Kidney (tissue), 14 donors: Measurements from ENCODE around the gene NRAP. TPM values are rescaled to one million over a fixed set of nuclear protein-coding genes. Genes with fewer than 3 reads are reported as not detected.

Experiments used
- DNase-seq, 5 donors: peaks; one replicate each; pipeline ENCODE4 v3.0.0-alpha.2; 2013 to 2020
- FAIRE-seq: peaks from 2 replicates; lab custom pipeline; 2012; peaks lifted over from hg19 to GRCh38; lab: Jason Lieb, UNC
- H3K27ac ChIP-seq, 2 donors: one replicate each; pipeline ENCODE4 v1.7.0; 2013; ENCODE audit warnings: low read depth in 2 of 2, low read length in 2 of 2, inconsistent platforms in 1 of 2
- H3K27me3 ChIP-seq: one replicate; pipeline ENCODE4 v1.7.1; 2013; ENCODE audit warnings: low read length, inconsistent platforms; ENCODE audit not compliant: control insufficient read depth, insufficient read depth
- H3K36me3 ChIP-seq, 3 donors: one replicate each; pipeline versions ENCODE4 v1.7.0 to v1.7.1; 2013; ENCODE audit warnings: low read length in 3 of 3, control low read depth in 1 of 3, inconsistent platforms in 1 of 3; ENCODE audit not compliant: insufficient read depth in 3 of 3, control insufficient read depth in 2 of 3
- H3K4me1 ChIP-seq, 3 donors: one replicate each; pipeline versions ENCODE4 v1.7.0 to v1.7.1; 2013; ENCODE audit warnings: low read length in 3 of 3, inconsistent platforms in 1 of 3, low read depth in 1 of 3; ENCODE audit not compliant: control insufficient read depth in 2 of 3, insufficient read depth in 2 of 3
- H3K4me3 ChIP-seq, 3 donors: one replicate each; pipeline versions ENCODE4 v1.7.0 to v1.8.1; 2013; ENCODE audit warnings: low read length in 3 of 3, control low read depth in 1 of 3, inconsistent platforms in 1 of 3
- H3K9ac ChIP-seq, 3 donors: one replicate each; pipeline versions ENCODE4 v1.7.0 to v1.7.1; 2013; ENCODE audit warnings: low read length in 3 of 3, control low read depth in 1 of 3, inconsistent platforms in 1 of 3
- H3K9me3 ChIP-seq, 3 donors: one replicate each; pipeline versions ENCODE4 v1.7.0 to v1.7.1; 2013; ENCODE audit warnings: low read length in 3 of 3, control low read depth in 1 of 3, inconsistent platforms in 1 of 3; ENCODE audit not compliant: control insufficient read depth in 2 of 3, insufficient read depth in 1 of 3
- intact Hi-C: fragments of 100-400 bp; cut with DNase I; formaldehyde crosslinking; loops from one replicate; pipeline ENCODE4 v1.11.1; 2022
- polyA plus RNA-seq: library from polyadenylated mRNA; stranded (reverse); fragments of 350-450 nt; fragmentation: Illumina TruSeq; extraction: RNeasy Lipid Tissue Mini Kit (QIAGEN cat#74804); gene quantifications from one replicate; pipeline ENCODE4 v1.2.3, GENCODE V29; 2014; ENCODE audit warnings: low read depth, low replicate concordance; ENCODE audit not compliant: insufficient read depth
- total RNA-seq: library from RNA; stranded (reverse); fragmentation: NEBNext Ultra II Directional; extraction: Animal tissue kit (Norgen Biotek cat#: 25700); gene quantifications from one replicate; pipeline ENCODE4 v1.2.1, GENCODE V29; 2021
- TF ChIP-seq, protein P1 (sequence below): IDR thresholded peaks from 3 replicates; pipeline ENCODE4 v1.5.1; 2012; ENCODE audit warnings: mild to moderate bottlenecking, moderate library complexity, borderline replicate concordance; ENCODE audit not compliant: insufficient read depth; ENCODE audit errors: extremely low read depth
- donor health status: control.
- donor health status: control.
- donor health status: control.
- donor health status: control.
- donor health status: control.
- donor health status: DM: yes; HTN: yes; CAD: no.
- donor health status: Normal renal cell carcinoma (clear cell type).

Gene NRAP
- total and polyA plus RNA-seq, 2 donors from 2014 or later = not detected

DNA sequence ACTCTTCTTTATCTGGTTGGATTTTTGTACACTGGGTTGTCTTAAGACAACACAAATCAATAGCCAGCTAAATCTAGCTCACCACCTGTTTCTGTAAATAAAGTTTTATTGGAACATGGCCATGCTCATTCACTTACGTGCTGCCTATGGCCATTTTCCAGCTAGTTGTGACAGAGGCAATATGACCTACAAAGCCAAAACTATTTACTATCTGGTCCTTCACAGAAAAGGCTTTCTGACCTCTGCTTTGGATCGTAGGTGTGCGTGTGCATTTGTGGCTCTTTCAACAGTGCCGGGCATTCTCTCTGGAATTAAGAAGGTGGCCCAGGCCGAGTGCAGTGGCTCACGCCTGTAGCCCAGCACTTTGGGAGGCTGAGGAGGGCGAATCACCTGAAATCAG is 45.5 kb downstream of the NRAP start:
- FAIRE-seq = no peak
- intact Hi-C loops = no loop called here
- H3K27me3 ChIP-seq = no peaks in the 10 kb centered on the region
- no peak overlapping the region for H3K9ac ChIP-seq
- no peaks in the 10 kb centered on the region for H3K36me3 ChIP-seq
- DNase-seq = no peak
- no peaks in the 10 kb centered on the region for H3K9me3 ChIP-seq
- no peaks in the 10 kb centered on the region for H3K4me1 ChIP-seq
- H3K4me3 ChIP-seq = no peak overlapping the region
- H3K27ac ChIP-seq = no peak overlapping the region
- TF ChIP-seq, protein P1, sequence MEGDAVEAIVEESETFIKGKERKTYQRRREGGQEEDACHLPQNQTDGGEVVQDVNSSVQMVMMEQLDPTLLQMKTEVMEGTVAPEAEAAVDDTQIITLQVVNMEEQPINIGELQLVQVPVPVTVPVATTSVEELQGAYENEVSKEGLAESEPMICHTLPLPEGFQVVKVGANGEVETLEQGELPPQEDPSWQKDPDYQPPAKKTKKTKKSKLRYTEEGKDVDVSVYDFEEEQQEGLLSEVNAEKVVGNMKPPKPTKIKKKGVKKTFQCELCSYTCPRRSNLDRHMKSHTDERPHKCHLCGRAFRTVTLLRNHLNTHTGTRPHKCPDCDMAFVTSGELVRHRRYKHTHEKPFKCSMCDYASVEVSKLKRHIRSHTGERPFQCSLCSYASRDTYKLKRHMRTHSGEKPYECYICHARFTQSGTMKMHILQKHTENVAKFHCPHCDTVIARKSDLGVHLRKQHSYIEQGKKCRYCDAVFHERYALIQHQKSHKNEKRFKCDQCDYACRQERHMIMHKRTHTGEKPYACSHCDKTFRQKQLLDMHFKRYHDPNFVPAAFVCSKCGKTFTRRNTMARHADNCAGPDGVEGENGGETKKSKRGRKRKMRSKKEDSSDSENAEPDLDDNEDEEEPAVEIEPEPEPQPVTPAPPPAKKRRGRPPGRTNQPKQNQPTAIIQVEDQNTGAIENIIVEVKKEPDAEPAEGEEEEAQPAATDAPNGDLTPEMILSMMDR = no peak

DNA sequence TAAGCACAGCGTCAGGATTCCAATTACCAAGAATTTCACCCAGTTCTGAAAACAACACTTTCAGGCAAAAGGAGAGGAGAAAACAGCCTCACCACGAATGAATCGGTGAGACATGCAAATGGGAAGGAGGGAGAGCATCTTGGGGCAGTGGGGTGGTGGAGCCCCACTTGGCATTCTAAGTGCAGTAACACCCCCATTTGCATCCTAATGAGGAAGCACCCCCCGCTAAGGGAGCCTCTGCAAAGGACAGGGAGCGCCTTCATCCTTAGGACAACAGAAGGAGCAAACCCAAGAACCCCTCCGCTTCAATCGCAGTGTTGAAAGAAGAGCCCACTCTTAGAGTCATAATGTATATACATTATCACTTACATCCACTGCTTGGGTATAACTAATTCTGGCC is 46.8 kb downstream of the NRAP start:
- Histone ChIP-seq H3K27ac (no peak overlapping the region), H3K9ac (no peak overlapping the region), H3K27me3 (no peaks in the 10 kb centered on the region), H3K4me3 (no peak overlapping the region), H3K36me3 (no peaks in the 10 kb centered on the region), H3K4me1 (no peaks in the 10 kb centered on the region), H3K9me3 (no peaks in the 10 kb centered on the region)
- TF ChIP-seq, protein P1 = no peak
- intact Hi-C loops = no loop called here
- DNase-seq = no peak
- no peak for FAIRE-seq

GRCh38 chr10:113616244-113617074 is 47.4 kb downstream of the NRAP start:
- H3K4me3 ChIP-seq = no peak overlapping the region
- no peaks in the 10 kb centered on the region for H3K36me3 ChIP-seq
- FAIRE-seq (no peak), DNase-seq (peak in 1 of 5 donors; percentile 58)
- no peaks in the 10 kb centered on the region for H3K9me3 ChIP-seq
- intact Hi-C loops = no loop called here
- no peak overlapping the region for H3K9ac ChIP-seq
- H3K27ac ChIP-seq = no peak overlapping the region
- TF ChIP-seq, protein P1 = no peak
- no peaks in the 10 kb centered on the region for H3K27me3 ChIP-seq
- no peaks in the 10 kb centered on the region for H3K4me1 ChIP-seq
